Lower lobe of right lung (tissue), 2 donors: Measurements from ENCODE around the gene IMPG2. TPM values are rescaled to one million over a fixed set of nuclear protein-coding genes. Genes with fewer than 3 reads are reported as not detected.

Source experiments
- ATAC-seq, 2 donors: fragments of 200-7000 bp; cut with Tn5 transposase; one replicate each; pipeline ENCODE4 v1.9.1; 2020 to 2022; ENCODE audit warnings: mild to moderate bottlenecking in 2 of 2, moderate library complexity in 2 of 2
- DNase-seq: peaks from one replicate; pipeline ENCODE4 v3.0.0-alpha.2; 2020
- H3K27ac ChIP-seq: fragments of 200-600 bp; one replicate; pipeline ENCODE4 v1.8.0; 2022
- H3K27me3 ChIP-seq: fragments of 200-600 bp; one replicate; pipeline ENCODE4 v1.8.0; 2022; ENCODE audit warnings: low read depth
- H3K36me3 ChIP-seq: fragments of 200-600 bp; one replicate; pipeline ENCODE4 v1.8.0; 2022; ENCODE audit warnings: mild to moderate bottlenecking
- H3K4me1 ChIP-seq: fragments of 200-600 bp; one replicate; pipeline ENCODE4 v1.8.0; 2022
- H3K4me3 ChIP-seq: fragments of 200-600 bp; one replicate; pipeline ENCODE4 v1.8.0; 2022; ENCODE audit warnings: mild to moderate bottlenecking
- H3K9me3 ChIP-seq: fragments of 200-600 bp; one replicate; pipeline ENCODE4 v1.8.0; 2022
- intact Hi-C: fragments of 100-400 bp; cut with DNase I; formaldehyde crosslinking; loops from one replicate; pipeline ENCODE4 v1.11.0; 2022
- total RNA-seq: library from RNA; stranded (reverse); fragmentation: NEBNext Ultra II Directional; extraction: Animal tissue kit (Norgen Biotek cat#: 25700); gene quantifications from one replicate; pipeline ENCODE4 v1.2.1, GENCODE V29; 2021
- TF ChIP-seq, protein P1 (sequence below): fragments of 200-600 bp; IDR thresholded peaks from one replicate; pipeline ENCODE4 v1.8.0; 2022; ENCODE audit warnings: antibody characterized with exemption, mild to moderate bottlenecking
- donor health status: DM: no; HTN: yes; CAD: no; lungs with severe emphysema.

The IMPG2 gene
- total RNA-seq, 1 donor from 2014 or later, result 0.21 TPM

DNA sequence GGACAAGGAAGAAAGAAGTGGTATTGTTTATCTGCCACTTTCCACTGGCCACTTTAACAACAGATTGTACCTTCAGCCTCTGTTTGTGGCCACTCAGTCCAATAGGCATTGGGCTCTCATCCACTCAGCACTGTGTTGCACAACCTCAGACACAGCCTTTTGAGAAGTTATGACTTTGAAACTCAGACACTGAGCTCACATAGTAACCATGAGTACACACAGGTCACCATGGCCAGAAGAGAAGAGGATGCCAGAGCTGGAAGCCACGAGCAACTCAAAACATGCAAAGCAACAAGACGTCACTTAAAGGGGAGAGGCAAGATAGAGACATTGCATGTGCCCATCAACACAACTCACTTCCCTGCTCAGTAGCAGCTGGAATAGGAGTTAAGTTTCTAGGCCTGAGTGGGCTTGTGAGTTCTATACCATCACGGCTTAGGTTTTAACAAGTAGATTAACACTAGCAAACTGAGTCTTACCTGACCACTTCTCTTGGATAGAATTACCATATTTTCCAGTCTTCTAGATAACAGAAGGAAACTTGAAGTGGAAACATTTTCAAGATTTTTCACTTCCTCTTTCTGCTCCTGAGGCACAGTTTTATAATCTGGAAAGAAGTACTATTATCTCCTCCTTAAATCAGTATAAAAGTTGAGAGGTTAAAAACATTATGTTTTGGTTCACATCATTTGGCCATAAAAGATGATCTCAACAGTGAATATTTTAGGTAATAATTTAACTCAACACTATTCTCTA lies 103.5 kb downstream of the IMPG2 start:
- Histone ChIP-seq H3K36me3 (no peaks in the 10 kb centered on the region), H3K27ac (peak overlapping the region; percentile 43), H3K4me1 (no peaks in the 10 kb centered on the region), H3K4me3 (no peak overlapping the region), H3K9me3 (no peaks in the 10 kb centered on the region), H3K27me3 (no peaks in the 10 kb centered on the region)
- peak; percentile 94 to 95 for ATAC-seq
- DNase-seq, result peak; percentile 44
- TF ChIP-seq, protein P1, sequence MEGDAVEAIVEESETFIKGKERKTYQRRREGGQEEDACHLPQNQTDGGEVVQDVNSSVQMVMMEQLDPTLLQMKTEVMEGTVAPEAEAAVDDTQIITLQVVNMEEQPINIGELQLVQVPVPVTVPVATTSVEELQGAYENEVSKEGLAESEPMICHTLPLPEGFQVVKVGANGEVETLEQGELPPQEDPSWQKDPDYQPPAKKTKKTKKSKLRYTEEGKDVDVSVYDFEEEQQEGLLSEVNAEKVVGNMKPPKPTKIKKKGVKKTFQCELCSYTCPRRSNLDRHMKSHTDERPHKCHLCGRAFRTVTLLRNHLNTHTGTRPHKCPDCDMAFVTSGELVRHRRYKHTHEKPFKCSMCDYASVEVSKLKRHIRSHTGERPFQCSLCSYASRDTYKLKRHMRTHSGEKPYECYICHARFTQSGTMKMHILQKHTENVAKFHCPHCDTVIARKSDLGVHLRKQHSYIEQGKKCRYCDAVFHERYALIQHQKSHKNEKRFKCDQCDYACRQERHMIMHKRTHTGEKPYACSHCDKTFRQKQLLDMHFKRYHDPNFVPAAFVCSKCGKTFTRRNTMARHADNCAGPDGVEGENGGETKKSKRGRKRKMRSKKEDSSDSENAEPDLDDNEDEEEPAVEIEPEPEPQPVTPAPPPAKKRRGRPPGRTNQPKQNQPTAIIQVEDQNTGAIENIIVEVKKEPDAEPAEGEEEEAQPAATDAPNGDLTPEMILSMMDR, result no peak
- intact Hi-C loops, result no loop called here

DNA sequence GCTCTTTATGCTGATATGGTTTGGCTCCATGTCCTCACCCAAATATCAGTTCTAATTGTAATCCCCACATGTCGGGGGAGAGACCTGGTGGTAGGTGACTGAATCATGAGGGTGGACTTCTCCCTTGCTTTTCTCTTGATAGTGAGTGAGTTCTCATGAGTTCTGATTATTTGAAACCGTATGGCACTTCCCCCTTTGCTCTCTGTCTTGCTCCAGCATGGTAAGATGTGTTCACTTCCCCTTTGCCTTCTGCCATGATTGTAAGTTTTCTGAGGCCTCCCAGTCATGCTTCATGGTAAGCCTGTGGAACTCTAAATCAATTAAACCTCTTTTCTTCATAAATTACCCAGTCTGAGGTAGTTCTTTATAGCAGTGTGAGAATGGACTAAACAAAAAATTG lies 107.6 kb downstream of the IMPG2 start:
- no peaks in the 10 kb centered on the region for H3K9me3 ChIP-seq
- DNase-seq (no peak), ATAC-seq (no peak)
- no peak overlapping the region for H3K4me3 ChIP-seq
- intact Hi-C loops, result no loop called here
- TF ChIP-seq, protein P1, result no peak
- H3K27ac ChIP-seq, result no peak overlapping the region
- no peaks in the 10 kb centered on the region for H3K36me3 ChIP-seq
- H3K27me3 ChIP-seq, result no peaks in the 10 kb centered on the region
- no peaks in the 10 kb centered on the region for H3K4me1 ChIP-seq

DNA sequence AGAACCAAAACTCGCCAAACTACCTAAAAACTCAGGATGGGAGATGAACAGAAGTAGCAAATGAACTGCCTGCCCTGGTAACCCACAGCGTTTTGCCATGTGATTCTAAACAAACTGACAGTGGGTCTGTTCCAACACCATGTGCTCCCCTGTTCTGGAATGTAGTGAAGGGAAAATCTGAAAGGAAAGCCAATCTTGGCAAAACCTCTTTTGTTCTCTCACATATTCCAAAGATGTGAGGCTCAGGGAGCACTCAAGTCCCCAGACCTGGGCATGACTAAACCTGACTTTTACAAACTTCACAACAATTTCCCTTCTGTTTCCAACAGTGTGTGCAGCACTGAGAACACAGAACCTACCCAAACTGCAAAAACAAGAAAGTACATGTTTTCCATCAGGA lies 116.1 kb downstream of the IMPG2 start:
- no peaks in the 10 kb centered on the region for H3K27me3 ChIP-seq
- DNase-seq (no peak), ATAC-seq (no peak)
- TF ChIP-seq, protein P1, result no peak
- no peak overlapping the region for H3K4me3 ChIP-seq
- no peak overlapping the region for H3K27ac ChIP-seq
- no peaks in the 10 kb centered on the region for H3K36me3 ChIP-seq
- intact Hi-C loops, result no loop called here
- no peaks in the 10 kb centered on the region for H3K4me1 ChIP-seq
- no peaks in the 10 kb centered on the region for H3K9me3 ChIP-seq

DNA sequence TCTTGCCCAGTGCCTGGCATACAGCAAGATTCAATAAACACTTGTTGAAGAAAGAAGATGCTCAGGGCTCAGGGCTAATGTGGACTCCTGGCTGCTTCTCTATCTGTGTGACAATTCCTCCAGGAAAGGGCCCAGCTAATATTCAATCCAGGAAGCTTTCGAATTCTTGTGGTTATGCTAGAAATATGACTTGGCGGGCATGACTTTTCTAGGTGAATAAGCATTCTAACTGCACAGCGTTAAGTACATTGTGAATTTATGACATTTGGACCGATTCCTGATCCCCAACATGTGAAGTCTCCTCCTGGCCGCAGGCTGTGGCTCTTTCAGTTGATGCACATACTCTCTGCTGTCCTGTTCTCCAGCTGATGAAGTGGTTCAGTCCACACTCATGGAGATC lies 117.0 kb downstream of the IMPG2 start:
- H3K36me3 ChIP-seq, result no peaks in the 10 kb centered on the region
- no peaks in the 10 kb centered on the region for H3K9me3 ChIP-seq
- intact Hi-C loops, result no loop called here
- DNase-seq (no peak), ATAC-seq (no peak)
- no peaks in the 10 kb centered on the region for H3K4me1 ChIP-seq
- H3K27ac ChIP-seq, result no peak overlapping the region
- no peaks in the 10 kb centered on the region for H3K27me3 ChIP-seq
- TF ChIP-seq, protein P1, result no peak
- H3K4me3 ChIP-seq, result no peak overlapping the region

DNA sequence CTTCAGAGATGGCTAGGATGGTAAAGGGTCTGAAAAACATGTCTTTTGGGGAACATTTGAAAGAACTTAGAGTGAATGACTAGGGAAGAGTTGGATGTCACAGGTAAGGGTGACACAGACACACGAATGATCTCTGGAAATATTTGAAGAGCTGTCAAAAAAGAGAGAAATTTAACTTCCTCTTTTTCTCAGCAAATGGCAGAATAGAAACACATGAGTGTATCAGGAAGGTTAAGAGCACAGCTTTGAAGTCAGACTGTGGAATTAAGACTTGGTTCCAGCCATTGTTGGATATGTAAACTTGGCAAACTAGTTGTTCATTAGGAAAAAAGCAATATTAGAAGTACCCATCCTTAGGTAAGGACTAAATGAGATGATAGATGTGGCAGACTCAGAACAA lies 117.7 kb downstream of the IMPG2 start:
- intact Hi-C loops, result no loop called here

More for the DNA sequence above, 117.7 kb downstream of the IMPG2 start:
- Histone ChIP-seq H3K27me3 (no peaks in the 10 kb centered on the region), H3K9me3 (no peaks in the 10 kb centered on the region), H3K27ac (no peak overlapping the region), H3K4me1 (no peaks in the 10 kb centered on the region), H3K4me3 (no peak overlapping the region), H3K36me3 (no peaks in the 10 kb centered on the region)
- ATAC-seq, result no peak
- TF ChIP-seq, protein P1, result no peak
- DNase-seq, result no peak
